Keratinocyte (primary cell): Measurements from ENCODE around the gene COX7B2. TPM values are rescaled to one million over a fixed set of nuclear protein-coding genes. Genes with fewer than 3 reads are reported as not detected.

Experiments used
- DNase-seq: peaks from one replicate; pipeline ENCODE4 v3.0.0-alpha.2; 2011; ENCODE audit warnings: low read depth, missing footprints, low spot score
- FAIRE-seq: peaks from 2 replicates; lab custom pipeline; 2011; peaks lifted over from hg19 to GRCh38; lab: Jason Lieb, UNC
- H2AFZ ChIP-seq: 2 replicates; pipeline ENCODE4 v1.6.0; 2012; ENCODE audit warnings: low read length, control low read depth, inconsistent platforms; ENCODE audit not compliant: control insufficient read depth
- H3K27ac ChIP-seq: 2 replicates; pipeline ENCODE4 v1.5.1; 2011; ENCODE audit warnings: low read length; ENCODE audit not compliant: control insufficient read depth, insufficient read depth
- H3K27me3 ChIP-seq: 3 replicates; pipeline ENCODE4 v1.6.0; 2011; ENCODE audit warnings: low read length; ENCODE audit not compliant: control insufficient read depth, insufficient read depth; ENCODE audit errors: extremely low read depth
- H3K36me3 ChIP-seq, 2 experiments: 2 replicates in 1 of 2; 3 replicates in 1 of 2; pipeline ENCODE4 v1.5.1; 2011; ENCODE audit warnings: low read length in 2 of 2, mild to moderate bottlenecking in 1 of 2; ENCODE audit not compliant: control insufficient read depth in 2 of 2, insufficient read depth in 2 of 2; ENCODE audit errors: extremely low read depth in 1 of 2
- H3K4me1 ChIP-seq: 3 replicates; pipeline ENCODE4 v1.5.1; 2011; ENCODE audit warnings: low read length; ENCODE audit not compliant: control insufficient read depth, insufficient read depth; ENCODE audit errors: extremely low read depth
- H3K4me2 ChIP-seq: 3 replicates; pipeline ENCODE4 v1.6.0; 2011; ENCODE audit warnings: low read depth, low read length; ENCODE audit not compliant: control insufficient read depth, insufficient read depth; ENCODE audit errors: extremely low read depth
- H3K4me3 ChIP-seq, 3 experiments: fragments of 200-600 bp in 1 of 3; sonication (generic) in 1 of 3; 2 replicates in 2 of 3; 3 replicates in 1 of 3; pipeline ENCODE4 v1.5.1; 2011 to 2016; ENCODE audit warnings: low read length in 3 of 3, mild to moderate bottlenecking in 3 of 3, control low read depth in 2 of 3, inconsistent platforms in 1 of 3, low read depth in 1 of 3, mixed read lengths in 1 of 3, mixed run types in 1 of 3, moderate library complexity in 1 of 3; ENCODE audit not compliant: control insufficient read depth in 2 of 3, insufficient read depth in 2 of 3; ENCODE audit errors: extremely low read depth in 1 of 3
- H3K79me2 ChIP-seq: 2 replicates; pipeline ENCODE4 v1.6.0; 2012; ENCODE audit warnings: low read length; ENCODE audit not compliant: control insufficient read depth, insufficient read depth
- H3K9ac ChIP-seq: 3 replicates; pipeline ENCODE4 v1.6.0; 2011; ENCODE audit warnings: low read length; ENCODE audit not compliant: control insufficient read depth, insufficient read depth; ENCODE audit errors: extremely low read depth
- H3K9me1 ChIP-seq: 3 replicates; pipeline ENCODE4 v1.6.0; 2011; ENCODE audit warnings: low read length; ENCODE audit not compliant: control insufficient read depth, insufficient read depth; ENCODE audit errors: extremely low read depth
- H3K9me3 ChIP-seq: 2 replicates; pipeline ENCODE4 v1.5.1; 2012; ENCODE audit warnings: low read depth, low read length; ENCODE audit not compliant: control insufficient read depth
- H4K20me1 ChIP-seq: 3 replicates; pipeline ENCODE4 v1.6.0; 2011; ENCODE audit warnings: low read length; ENCODE audit not compliant: control insufficient read depth, insufficient read depth; ENCODE audit errors: extremely low read depth
- EZH2 ChIP-seq: IDR thresholded peaks from one replicate; pipeline ENCODE4 v1.6.1; 2012; ENCODE audit warnings: inconsistent platforms, mild to moderate bottlenecking, low read length, moderate library complexity
- dilution Hi-C: fragments of 300-500 bp; cut with MboI; formaldehyde crosslinking; loops from one replicate; pipeline ENCODE4 v1.7.0; 2020; ENCODE audit warnings: low sequenced_read_pairs; ENCODE audit not compliant: extremely low pct_ligation_motif_present
- polyA plus RNA-seq, 5 experiments: library from polyadenylated mRNA; depleted of rRNA in 3 of 5; stranded (reverse) in 3 of 5; stranded (forward) in 1 of 5; unstranded in 1 of 5; fragments of >200 nt; gene quantifications; 1 replicate in 1 of 5; 2 replicates in 3 of 5; 3 replicates in 1 of 5; pipeline versions ENCODE4 v1.2.1 to v1.2.3, GENCODE V29; 2011 to 2012; ENCODE audit warnings: missing spikeins in 2 of 5, low read depth in 1 of 5, low replicate concordance in 1 of 5
- TF ChIP-seq, protein P1 (sequence below), 3 experiments: IDR thresholded peaks in 1 of 3; conservative IDR thresholded peaks in 1 of 3; optimal IDR thresholded peaks in 1 of 3; 2 replicates in 2 of 3; 3 replicates in 1 of 3; pipeline versions ENCODE3 to v1.5.1; 2011; ENCODE audit warnings: low read length in 3 of 3, mild to moderate bottlenecking in 3 of 3, moderate library complexity in 2 of 3, control low read depth in 1 of 3, inconsistent platforms in 1 of 3; ENCODE audit not compliant: insufficient read depth in 2 of 3; ENCODE audit errors: extremely low read depth in 1 of 3

Gene COX7B2
- polyA plus RNA-seq, 1 donor (not counting 4 experiments of a cell fraction or from before 2014, with no cell fraction given), result not detected

GRCh38 chr4:46730075-46730474 lies 179.0 kb downstream of the COX7B2 start:
- Histone ChIP-seq H3K36me3 (no peaks in the 10 kb centered on the region), H3K4me2 (no peak overlapping the region), H3K27ac (no peak overlapping the region), H3K4me1 (no peaks in the 10 kb centered on the region), H3K79me2 (no peaks in the 10 kb centered on the region), H3K9me1 (no peaks in the 10 kb centered on the region), H2AFZ (no peak overlapping the region), H3K9ac (no peak overlapping the region), H3K9me3 (no peaks in the 10 kb centered on the region), H3K4me3 (no peak overlapping the region), H4K20me1 (no peaks in the 10 kb centered on the region), H3K27me3 (no peaks in the 10 kb centered on the region)
- no peak for DNase-seq
- dilution Hi-C loops, result no loop called here
- TF ChIP-seq EZH2, result no peak
- TF ChIP-seq, protein P1, sequence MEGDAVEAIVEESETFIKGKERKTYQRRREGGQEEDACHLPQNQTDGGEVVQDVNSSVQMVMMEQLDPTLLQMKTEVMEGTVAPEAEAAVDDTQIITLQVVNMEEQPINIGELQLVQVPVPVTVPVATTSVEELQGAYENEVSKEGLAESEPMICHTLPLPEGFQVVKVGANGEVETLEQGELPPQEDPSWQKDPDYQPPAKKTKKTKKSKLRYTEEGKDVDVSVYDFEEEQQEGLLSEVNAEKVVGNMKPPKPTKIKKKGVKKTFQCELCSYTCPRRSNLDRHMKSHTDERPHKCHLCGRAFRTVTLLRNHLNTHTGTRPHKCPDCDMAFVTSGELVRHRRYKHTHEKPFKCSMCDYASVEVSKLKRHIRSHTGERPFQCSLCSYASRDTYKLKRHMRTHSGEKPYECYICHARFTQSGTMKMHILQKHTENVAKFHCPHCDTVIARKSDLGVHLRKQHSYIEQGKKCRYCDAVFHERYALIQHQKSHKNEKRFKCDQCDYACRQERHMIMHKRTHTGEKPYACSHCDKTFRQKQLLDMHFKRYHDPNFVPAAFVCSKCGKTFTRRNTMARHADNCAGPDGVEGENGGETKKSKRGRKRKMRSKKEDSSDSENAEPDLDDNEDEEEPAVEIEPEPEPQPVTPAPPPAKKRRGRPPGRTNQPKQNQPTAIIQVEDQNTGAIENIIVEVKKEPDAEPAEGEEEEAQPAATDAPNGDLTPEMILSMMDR (optimal IDR thresholded peaks at IDR 0.05 in 1 of 3, IDR thresholded peaks at IDR 0.05 in 1 of 3, conservative IDR thresholded peaks at IDR 0.05 in 1 of 3; ENCODE audit: extremely low read depth in 1 of 3, insufficient read depth in 2 of 3, low read length in 3 of 3), result no peak
- FAIRE-seq, result no peak

- no peak overlapping the region for H3K27ac ChIP-seq
- TF ChIP-seq, protein P1 (optimal IDR thresholded peaks at IDR 0.05 in 1 of 3, IDR thresholded peaks at IDR 0.05 in 1 of 3, conservative IDR thresholded peaks at IDR 0.05 in 1 of 3; ENCODE audit: extremely low read depth in 1 of 3, insufficient read depth in 2 of 3, low read length in 3 of 3), result no peak
- no peak for TF ChIP-seq EZH2
- no peaks in the 10 kb centered on the region for H3K4me1 ChIP-seq
- H3K27me3 ChIP-seq, result no peaks in the 10 kb centered on the region
- no peaks in the 10 kb centered on the region for H3K9me1 ChIP-seq
- H4K20me1 ChIP-seq, result no peaks in the 10 kb centered on the region
- H3K4me2 ChIP-seq, result no peak overlapping the region
- H2AFZ ChIP-seq, result no peak overlapping the region
- no peaks in the 10 kb centered on the region for H3K9me3 ChIP-seq
- H3K79me2 ChIP-seq, result no peaks in the 10 kb centered on the region
- FAIRE-seq, result no peak
- dilution Hi-C loops, result no loop called here
- no peak for DNase-seq
- no peak overlapping the region for H3K9ac ChIP-seq
- H3K36me3 ChIP-seq, result no peaks in the 10 kb centered on the region
- H3K4me3 ChIP-seq, result no peak overlapping the region
Observed at GRCh38 chr4:46720055-46720454, 189.0 kb downstream of the COX7B2 start.
